Stimulated activated naive CD4-positive, alpha-beta T cell treated with Interleukin-2 at 50 U/mL for 16 hours (primary cell): ENCODE data around the gene CCDC85B.
A peak's percentile ranks its signal among the peaks of the same experiment; 100 is the strongest.
"Not testable (repeated sequence)": the region's sequence is repeated elsewhere in the genome, so short reads cannot be mapped to it uniquely, and the experiment has no call there.

Source experiments
- DNase-seq: peaks from one replicate; lab custom pipeline; 2025; lab: John Stamatoyannopoulos, UW

CCDC85B gene

DNA sequence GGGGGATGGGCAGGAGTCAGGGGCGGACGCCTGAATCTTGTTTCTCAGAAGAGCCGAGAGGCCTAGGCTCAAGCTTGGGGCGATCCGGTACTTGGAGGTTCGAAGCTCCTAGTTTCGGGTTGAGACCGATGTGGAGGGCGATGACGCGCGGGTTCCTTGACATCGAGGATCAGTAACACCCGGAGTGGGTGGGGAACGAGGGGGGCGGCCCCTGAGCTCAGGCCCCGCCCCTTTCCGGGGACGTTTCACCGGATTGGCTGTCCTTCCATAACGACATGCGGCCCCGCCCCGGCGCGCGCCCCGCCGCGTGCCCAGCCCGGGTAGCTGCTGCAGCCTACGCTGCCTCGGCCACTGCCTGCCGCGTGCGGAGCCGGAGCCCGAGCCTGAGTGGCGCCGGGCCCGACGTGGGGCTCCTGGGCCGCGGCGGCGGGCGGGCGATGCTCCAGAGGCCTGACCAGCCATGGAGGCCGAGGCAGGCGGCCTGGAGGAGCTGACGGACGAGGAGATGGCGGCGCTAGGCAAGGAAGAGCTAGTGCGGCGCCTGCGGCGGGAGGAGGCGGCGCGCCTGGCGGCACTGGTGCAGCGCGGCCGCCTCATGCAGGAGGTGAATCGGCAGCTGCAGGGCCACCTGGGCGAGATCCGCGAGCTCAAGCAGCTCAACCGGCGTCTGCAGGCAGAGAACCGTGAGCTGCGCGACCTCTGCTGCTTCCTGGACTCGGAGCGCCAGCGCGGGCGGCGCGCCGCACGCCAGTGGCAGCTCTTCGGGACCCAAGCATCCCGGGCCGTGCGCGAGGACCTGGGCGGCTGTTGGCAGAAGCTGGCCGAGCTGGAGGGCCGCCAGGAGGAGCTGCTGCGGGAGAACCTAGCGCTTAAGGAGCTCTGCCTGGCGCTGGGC is at the start of gene CCDC85B:
CCDC85B (plus strand) TSS at position 350 of the 895 bp plus-strand sequence; CDS start at position 461, 111 bp downstream.
- DNase-seq, result peak; percentile 94

DNA sequence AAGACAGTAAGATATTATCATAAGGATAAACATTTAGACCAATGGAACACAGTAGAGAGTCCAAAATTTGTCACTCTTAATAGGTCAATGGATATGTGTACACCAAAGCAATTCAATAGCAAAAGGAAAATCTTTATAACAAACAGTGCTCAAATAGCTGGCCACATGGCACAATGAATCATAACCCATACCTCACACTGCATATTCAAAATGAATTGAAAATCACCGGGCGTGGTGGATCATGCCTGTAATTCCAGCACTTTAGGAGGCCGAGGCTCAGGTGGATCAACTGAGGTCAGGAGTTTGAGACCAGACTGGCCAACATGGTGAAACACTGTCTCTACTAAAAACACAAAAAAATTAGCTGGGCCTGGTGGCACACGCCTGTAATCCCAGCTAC is 48.3 kb upstream of the CCDC85B start:
- no peak for DNase-seq

DNA sequence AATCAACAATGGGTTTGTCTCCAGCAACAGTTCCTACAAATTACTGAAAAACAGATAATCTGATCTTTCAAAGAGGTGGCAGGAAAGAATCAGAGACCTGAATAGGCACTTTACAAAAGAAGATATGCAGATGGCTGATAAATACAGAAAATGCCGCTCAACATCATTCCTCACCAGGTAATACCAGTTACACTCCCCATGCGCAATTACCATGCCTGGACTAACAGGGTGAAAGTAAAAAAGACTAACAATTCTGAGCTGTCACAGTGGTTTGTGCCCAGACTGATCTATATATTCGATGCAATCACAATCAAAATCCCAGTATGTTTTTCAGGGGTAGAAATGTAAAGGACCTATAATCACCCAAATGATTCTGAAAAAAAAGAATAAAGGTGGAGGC is 46.7 kb upstream of the CCDC85B start:
- no peak for DNase-seq

DNA sequence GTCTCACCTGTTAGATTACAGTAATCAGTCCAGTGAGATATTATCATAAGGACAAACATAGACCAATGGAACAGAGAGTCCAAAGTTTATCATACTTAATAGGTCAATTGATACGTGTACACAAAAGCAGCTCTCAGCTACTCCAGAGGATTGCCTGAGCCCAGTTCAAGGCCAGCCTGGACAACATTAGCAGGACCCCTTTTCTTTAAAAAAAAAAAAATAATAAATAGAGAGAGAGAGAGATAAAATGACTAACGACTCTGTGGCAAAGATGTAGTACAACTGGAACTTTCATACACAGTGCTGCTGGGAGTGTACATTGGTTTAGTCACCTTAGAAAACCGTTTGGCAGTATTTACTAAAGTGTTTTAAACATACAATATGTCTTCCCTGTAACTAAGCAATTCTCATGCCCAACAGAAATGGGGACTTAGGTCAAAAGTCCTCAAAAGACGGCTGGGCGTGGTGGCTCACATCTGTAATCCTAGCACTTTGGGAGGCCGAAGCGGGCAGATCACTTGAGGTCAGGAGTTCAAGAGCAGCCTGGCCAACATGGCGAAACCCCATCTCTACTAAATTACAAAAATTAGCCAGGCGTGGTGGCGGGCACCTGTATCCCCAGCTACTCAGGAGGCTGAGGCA is 46.1 kb upstream of the CCDC85B start:
- no peak for DNase-seq

DNA sequence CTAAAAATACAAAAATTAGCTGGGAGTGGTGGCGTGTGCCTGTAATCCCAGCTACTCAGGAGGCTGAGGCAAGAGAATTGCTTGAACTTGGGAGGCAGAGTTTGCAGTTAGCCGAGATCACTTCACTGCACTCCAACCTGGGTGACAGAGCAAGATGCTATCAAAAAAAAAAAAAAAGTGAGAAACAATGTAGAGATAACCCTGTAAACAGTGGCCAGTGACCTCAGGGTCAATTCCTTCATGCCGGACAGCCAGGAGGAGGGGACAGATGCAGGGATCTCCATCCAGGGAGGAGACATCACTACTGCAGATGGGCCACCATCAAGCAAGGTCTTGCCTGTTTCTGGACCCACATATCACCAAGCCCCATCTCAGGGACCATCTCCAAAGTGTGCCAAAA is 42.7 kb upstream of the CCDC85B start:
- no peak for DNase-seq

DNA sequence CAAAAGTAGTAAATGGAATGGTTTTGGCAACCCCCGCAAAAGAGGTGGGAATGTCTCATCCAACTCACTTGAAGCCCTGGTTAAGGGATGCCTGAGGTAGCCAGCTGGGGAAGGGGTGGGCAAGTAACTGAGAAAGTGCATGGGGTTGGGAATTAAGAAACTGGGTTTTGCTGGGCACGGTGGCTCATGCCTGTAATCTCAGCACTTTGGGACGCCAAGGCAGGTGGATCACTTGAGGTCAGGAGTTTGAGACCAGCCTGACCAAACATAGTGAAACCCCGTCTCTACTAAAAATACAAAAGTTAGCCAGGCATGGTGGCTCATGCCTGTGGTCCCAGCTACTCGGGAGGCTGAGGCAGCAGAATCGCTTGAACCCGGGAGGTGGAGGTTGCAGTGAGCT is 41.8 kb upstream of the CCDC85B start:
- not testable (repeated sequence) for DNase-seq

DNA sequence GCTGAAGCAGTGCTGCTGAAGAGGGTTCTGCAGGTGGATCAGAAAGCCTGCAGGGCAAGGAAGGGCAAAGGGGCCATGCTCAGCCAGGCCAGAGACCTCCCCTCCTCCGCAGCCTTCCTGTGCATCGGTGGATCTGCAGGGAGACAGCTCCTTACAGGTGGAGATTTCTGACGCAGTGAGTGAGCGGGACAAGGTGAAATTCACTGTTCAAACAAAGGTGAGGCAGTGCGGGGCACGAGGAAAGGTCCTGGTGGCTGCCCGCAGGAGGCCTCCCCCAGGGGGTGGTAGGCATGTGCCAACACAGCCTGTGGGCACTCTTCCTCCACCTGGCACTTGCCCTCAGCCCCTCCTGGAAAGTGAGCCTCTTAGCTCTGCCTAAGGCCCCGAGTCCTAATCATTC is 41.1 kb upstream of the CCDC85B start:
- DNase-seq, result no peak

DNA sequence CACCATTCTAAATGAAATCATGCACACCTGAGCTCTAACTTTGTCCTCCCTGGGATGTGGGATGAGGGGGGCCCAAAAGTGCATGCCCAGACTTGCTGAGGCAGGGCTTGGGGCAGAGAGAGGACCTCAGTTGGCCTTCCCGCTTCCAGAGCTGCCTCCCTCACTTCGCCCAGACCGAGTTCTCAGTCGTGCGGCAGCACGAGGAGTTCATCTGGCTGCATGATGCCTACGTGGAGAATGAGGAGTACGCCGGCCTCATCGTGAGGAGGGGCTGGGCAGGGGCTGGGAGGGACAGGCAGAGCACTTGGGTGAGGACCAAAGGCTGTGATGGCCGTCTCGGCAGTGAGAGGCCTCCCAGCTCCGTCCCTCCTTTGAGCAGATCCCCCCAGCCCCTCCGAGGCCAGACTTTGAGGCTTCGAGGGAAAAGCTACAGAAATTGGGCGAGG is 40.7 kb upstream of the CCDC85B start:
- no peak for DNase-seq

DNA sequence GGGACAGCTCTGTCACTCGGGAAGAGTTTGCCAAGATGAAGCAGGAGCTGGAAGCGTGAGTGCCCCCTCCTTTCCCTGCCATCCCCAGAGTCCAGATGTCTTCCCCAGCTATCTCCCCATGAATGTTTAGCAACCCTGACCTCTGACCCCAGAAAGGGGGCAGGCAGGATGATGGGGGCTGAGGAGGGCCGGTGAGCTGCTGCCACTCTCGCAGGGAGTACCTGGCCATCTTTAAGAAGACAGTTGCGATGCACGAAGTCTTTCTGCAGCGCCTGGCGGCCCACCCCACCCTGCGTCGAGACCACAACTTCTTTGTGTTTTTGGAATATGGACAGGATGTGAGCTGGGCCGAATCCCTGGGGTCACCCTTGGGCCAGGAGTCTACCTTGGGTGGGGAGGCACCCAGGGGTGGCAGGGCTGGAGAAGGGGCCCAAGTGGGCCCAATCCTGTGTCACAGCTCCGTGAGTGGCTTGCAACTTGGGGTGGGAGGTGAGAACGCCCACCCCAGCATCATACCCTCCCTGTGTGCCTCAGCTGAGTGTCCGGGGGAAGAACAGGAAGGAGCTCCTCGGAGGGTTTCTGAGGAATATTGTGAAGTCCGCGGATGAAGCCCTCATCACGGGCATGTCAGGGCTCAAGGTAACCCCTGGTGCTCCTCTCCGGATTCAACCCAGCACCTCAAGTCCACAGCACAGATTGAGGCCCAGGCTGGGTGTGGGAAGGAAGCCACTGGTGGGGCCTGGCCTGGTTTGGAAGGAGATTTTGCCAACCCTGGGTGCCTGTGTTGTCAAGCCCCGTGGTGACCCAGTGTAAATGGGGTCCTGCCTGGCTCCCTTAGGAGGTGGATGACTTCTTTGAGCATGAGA is 40.0 kb upstream of the CCDC85B start:
- no peak for DNase-seq

DNA sequence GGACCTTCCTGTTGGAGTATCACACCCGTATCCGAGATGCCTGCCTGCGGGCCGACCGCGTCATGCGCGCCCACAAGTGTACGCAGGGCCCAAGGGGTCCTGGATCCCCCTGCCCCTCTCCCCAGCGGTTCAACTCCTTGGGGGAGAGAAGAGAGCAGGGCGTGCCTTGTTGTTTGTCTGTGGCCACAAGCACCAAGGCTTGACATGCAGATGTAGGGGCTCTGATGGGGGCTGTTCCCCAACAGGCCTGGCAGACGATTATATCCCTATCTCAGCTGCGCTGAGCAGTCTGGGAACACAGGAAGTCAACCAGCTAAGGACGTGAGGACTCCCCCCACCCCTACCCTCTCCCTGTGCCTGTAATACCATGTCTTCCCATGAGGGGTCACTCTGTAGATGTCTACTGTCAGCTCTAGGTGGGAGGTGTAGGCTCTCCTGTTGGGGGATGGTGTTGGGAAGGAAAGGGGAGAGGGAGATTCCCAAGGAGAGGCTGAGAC is 39.3 kb upstream of the CCDC85B start:
- no peak for DNase-seq

DNA sequence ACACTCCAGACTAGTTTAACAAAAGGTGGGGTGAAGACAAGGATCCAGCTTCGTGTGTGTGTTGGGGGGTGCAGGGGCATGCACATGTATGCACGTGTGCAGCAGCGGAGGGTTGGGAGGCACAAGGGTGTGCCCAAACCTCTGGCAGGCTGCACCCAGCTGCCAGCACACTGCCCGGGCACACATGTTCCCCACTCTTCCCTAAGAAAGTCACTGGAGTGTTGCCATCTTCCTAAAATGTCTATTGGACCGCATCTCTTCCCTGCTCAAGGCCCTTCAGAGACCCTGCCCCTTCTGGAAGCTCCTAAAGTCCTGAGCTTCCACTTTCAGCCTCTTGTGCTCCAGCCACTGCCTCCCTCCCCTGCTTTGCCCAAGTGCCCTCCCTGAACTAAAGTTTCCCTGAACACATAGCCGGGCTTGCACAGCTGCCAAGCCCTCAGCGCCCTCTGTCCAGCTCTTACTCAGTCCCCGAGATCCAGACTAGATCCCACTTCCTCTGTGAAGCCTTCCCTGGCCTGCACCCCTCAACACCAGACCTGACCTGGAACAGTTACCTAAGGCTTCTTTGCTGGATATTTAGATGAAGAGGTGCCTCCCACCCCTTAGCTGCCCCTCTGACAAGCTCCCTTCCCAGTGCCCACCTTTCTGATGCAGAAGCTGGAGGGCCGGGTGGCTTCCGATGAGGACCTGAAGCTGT is 38.5 kb upstream of the CCDC85B start:
- DNase-seq, result no peak

DNA sequence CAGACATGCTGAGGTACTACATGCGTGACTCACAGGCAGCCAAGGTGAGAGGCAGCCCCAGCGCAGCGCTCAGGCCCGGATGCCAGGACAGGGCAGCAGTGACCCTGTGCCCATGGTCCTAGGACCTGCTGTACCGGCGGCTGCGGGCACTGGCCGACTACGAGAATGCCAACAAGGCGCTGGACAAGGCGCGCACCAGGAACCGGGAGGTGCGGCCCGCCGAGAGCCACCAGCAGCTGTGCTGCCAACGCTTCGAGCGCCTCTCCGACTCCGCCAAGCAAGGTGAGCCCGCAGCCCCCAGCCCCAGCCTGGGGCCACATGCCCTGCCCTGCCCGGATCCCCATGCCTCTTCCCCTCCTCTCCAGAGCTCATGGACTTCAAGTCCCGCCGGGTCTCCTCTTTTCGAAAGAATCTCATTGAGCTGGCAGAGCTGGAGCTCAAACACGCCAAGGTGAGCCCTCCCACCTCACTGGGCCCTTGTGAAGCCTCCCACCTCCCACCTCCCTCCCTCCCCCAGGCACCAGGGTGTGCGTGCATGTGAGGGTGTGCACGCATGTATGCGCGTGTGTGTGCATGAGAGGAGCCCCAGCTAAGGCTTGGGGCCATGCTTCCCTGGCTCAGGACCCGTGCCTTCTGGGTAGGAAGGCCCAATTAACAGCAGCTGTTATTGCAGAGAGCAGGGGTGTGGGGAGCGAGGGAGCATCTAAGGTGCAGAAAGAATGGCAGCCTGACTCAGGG is 37.8 kb upstream of the CCDC85B start:
- no peak for DNase-seq

DNA sequence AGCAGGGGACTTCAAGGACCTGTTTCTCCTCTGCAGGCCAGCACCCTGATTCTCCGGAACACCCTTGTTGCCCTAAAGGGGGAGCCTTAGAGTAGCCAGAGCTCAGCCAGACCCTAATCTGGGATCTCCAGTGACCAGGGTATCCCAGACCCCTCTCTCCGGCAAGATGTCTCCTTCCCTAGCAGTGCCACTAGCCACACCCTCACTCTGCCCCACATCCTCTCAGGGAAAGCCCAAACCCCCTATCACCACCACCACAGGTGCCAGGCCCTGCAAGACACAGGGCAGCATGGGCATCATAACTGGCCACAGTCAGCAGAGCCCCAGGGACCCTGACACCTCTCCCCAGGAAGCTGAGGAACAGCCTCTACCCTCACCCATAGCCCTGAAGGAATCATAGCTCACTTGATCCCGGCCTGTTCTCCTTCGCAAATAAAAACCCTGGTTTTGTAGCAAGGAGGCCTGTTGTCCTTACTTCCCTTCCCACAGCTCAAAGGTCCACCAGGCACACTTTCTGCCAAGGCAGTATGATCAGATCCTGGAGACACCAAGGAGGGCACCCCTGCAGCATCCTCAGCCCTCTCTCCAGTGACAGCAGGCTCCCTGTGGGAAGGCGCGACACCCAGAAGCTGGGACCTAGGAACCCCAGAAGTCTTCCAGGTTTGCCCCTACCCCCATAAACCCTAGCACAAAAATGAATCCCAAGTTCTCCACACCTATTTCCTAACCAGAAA is 37.1 kb upstream of the CCDC85B start:
- DNase-seq, result no peak

DNA sequence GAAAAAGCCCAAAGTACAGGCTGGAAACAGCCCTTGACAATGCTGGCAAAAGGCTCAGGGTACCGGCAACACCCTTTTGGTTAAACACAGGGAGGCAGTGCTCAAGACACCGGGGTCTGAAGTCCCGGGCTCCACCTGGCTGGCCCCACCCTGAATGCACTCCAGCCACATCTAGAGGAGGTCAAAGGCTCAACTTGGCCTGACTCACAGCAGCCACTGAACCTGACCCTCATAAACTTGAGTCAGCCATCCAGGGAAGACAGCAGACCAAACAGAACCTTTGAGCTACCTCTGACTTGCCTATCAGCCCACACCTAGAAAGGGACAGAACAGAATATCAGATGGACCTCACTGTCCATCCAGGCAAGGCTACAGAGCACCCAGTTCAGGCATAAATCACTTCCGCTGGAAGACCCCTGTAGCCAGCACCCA is 36.3 kb upstream of the CCDC85B start:
- DNase-seq, result no peak

DNA sequence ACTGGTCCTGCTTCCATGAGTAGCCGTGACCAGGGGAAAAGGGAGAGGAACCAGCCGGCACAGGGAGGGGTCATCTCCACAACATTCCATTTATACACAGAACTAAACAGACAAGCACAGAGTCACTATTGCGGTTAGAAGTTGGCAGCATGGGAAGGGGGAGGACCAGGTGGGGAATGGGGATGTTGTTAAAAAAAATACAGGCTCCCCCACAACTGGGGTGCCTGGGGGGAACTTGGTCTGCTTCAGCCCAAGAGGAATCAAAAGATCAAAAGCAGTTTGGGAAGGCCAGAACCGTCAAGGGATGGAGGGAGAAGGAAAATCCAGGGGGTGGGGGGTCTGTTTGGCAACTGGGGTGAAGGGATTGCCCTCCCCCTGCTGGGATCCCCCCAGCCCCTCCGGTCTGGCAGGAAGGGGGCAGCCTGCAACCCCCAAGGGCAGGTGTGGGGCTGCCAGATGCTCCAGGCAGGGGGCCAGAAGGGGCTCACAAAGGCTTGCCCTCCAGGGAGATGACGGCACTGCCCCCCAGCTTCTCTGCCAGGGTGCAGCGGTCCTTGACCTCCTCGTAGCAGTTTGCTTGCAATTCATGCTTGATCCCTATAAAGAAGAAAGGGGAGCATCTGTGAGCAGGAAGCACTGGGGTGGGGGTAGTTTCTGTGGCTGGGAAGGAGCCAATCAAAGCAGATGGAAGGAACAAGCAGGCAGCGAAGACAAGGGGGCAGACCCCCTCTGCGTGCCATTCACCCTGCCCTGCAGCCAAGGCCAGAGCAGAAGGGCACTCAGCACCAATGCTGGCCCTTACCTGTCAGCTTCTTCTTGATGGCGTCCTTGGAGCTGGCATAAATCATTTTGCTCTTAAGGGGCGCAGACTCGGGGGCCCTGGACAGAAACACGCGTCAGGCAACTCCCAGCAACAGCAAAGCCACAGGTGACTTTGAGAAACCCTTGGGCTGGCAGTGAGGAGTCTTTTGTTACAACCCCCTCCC is 35.3 kb upstream of the CCDC85B start:
- DNase-seq, result no peak

DNA sequence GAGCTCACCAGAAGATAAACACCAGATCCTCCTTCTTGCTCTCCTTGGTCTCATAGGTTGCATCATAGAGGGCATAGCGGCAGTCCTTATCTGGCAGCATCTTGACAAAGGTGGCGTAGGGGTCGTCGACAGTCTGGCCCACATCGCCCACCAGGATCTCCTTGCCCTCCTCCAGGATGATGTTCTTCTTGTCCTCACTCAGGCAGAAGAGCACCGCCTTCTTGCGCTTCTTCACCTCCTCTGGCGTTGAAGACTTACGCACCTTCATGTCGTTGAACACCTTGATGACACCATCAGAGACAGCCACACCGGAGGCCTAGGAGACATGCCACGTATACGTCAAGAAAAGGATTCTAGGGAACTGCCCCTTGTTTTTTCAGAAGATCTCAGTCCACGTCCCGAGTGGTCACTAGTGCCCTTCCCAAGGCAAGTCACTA is 34.5 kb upstream of the CCDC85B start:
- no peak for DNase-seq

DNA sequence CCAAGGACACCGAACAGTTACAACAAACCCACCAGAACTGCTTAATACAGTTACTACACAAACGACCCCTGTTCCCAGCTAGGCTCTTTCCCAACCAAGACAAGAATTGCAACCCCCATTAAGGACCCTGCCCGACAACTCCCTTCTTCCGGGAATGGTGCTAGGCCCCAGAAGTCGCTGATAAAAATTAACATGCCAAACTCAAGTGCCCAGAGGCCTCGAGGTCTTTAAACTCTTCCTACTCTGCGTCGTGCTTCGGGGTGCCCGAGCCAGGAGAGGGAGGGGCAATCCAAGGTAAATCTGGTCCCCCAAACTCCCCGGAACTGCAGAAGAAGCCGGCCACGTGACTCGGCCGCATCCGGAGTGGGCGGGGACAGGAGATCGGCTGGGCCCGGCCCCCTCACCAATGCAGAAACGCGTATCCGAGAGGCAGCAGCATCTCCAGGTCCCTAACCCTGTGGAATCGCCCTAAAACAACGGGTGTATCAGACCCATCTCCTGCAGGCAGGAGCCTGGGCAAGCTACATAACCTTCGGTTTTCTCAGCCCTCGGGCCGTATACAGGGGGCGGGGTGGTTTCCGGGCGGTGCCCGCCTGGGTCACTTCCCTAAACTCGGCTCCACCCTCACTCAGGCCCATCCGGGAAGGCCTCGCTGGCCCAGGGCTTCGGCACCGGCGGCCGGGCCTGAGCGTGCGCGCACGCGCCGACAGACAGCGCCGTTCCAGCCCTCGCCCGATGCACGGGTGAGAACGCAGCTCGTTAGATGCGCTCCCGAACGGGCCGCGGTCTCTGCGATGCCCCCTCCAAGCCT is 33.6 kb upstream of the CCDC85B start:
- DNase-seq, result peak; percentile 82

DNA sequence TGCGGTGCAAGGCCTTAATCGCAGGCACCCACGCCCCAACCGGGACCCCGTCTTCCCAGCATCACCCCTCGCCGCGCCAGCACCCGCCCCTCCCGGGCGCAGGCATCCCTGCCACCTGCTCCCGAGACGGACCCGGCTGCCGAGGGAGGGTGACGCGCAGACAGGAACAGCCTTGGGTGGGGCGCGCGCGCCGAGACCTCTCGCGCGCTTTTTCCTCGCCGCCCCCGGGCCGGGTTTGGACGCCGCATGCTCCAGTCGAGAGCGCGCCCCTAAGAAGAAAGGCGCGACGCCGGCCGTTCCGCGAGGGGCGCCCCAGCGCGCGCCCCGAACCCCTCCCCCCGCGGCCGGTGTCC is 33.0 kb upstream of the CCDC85B start:
- peak; percentile 52 for DNase-seq
